ENCODE measurements around the gene TCF19. TPM values are rescaled to one million over a fixed set of nuclear protein-coding genes. Genes with fewer than 3 reads are reported as not detected.

TCF19 gene
- total RNA-seq, result 1.8 and 2.0 TPM in 2 replicates

GRCh38 chr6:31158140-31158862 lies at the start of gene TCF19:
Gene TCF19 (plus strand): TSS chr6:31158589. CDS start chr6:31159470, 881 bp downstream.

GRCh38 chr6:31112478-31112877 lies 45.9 kb upstream of the TCF19 start, which contains the start of gene C6orf15:
Gene C6orf15 (minus strand): TSS chr6:31112575. CDS start chr6:31112555, 20 bp downstream.

GRCh38 chr6:31114541-31114878 lies 43.9 kb upstream of the TCF19 start, which contains the start of gene PSORS1C1:
Gene PSORS1C1 (plus strand): TSS chr6:31114800. CDS start chr6:31129633, 14,833 bp downstream.

DNA sequence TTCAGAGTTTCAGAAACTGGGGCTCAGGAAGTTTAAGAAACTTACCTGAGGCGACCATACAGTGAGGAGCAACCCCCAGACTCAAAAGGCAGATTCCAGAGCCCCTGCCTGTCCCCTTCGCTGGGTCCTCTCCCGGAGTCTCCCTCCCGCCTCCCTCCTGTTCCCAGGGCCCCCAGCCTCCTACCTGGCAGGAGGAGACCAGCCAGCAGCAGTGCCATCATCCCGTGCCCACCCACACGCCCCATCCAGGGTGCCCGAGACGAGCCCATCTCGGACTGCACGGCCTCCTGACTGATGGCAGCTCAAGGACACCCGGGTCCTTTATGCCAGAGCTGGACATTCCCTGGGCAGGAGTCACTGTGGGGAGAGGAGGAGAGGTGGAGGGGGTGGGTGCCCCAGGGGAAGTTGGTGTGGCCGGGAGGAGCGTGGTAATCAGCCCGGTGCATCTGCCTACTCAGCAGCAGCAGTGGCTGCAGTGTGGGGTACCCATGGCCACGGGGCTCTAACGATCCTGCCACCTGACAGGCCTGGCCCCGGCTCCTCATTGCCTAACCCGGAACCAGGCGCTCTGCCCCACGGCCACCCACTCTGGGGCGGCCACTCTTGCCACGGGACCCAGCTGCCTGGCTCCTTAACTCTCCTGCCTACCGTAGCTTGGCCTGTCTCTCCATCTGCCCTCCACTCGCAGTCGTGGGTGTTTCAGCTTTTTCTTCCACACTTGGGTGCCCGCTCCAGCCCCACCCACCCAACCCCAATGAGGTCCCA lies 38.1 kb upstream of the TCF19 start, which contains the start of gene CDSN:
TSS of gene CDSN (minus strand) at position 296 of the 765 bp plus-strand sequence. CDS start at position 269, 27 bp downstream.

GRCh38 chr6:31138982-31139381 lies 19.4 kb upstream of the TCF19 start, which contains the start of gene PSORS1C2:
Gene PSORS1C2 (minus strand): TSS chr6:31139066. CDS start chr6:31139026, 40 bp downstream.

GRCh38 chr6:31157513-31158139 lies 763 bp upstream of the TCF19 start, which contains the start of gene CCHCR1:
Gene CCHCR1 (minus strand): TSS chr6:31157802. CDS start chr6:31157600, 202 bp downstream.

DNA sequence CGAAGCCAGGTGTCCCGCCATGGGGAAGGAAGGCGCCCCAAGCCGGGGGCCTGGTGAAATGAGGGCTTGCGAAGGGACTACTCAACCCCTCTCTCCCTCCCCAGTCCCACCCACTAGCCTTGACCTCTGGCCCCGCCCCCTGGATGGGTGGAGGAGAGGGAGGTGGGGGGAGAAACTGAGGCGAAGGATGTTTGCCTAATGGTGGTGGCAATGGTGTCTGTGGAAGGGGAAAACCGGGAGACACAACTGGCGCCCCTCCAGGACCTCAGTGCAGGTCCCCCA lies 12.2 kb downstream of the TCF19 start, which contains the start of gene POU5F1:
TSS of gene POU5F1 (minus strand) at position 83 of the 282 bp plus-strand sequence. CDS start at position 21, 62 bp downstream.

Other genes starting within 250 kb of the TCF19 start
- gene VARS2, start 244.4 kb upstream of the TCF19 start, total RNA-seq, result 9.8 and 15.5 TPM in 2 replicates
- gene SFTA2, start 226.4 kb upstream of the TCF19 start, total RNA-seq, result not detected in 2 replicates
- not detected in 2 replicates for gene MUCL3, start 217.6 kb upstream of the TCF19 start, total RNA-seq
- not detected in 2 replicates for gene MUC21, start 174.9 kb upstream of the TCF19 start, total RNA-seq
- gene MUC22, start 148.1 kb upstream of the TCF19 start, total RNA-seq, result not detected in 2 replicates
- not detected in 2 replicates for gene C6orf15, start 46.0 kb upstream of the TCF19 start, total RNA-seq
- 1.7 and 2.1 TPM in 2 replicates for gene PSORS1C1, start 43.8 kb upstream of the TCF19 start, total RNA-seq
- gene CDSN, start 38.1 kb upstream of the TCF19 start, total RNA-seq, result under 0.01 TPM in 1 of 2 replicates, not detected in the other
- gene PSORS1C2, start 19.5 kb upstream of the TCF19 start, total RNA-seq, result not detected in 2 replicates
- 13.1 and 14.1 TPM in 2 replicates for gene CCHCR1, start 787 bp upstream of the TCF19 start, total RNA-seq
- gene POU5F1, start 12.1 kb downstream of the TCF19 start, total RNA-seq, result 0.09 and 0.14 TPM in 2 replicates
- gene HLA-C, start 113.5 kb downstream of the TCF19 start, total RNA-seq, result 56.9 and 219 TPM in 2 replicates
- gene HLA-B, start 198.6 kb downstream of the TCF19 start, total RNA-seq, result 113 and 123 TPM in 2 replicates
- gene MICA, start 245.0 kb downstream of the TCF19 start, total RNA-seq, result 76.7 and 80.9 TPM in 2 replicates